NCI-H748 (cell line): Measurements from ENCODE around the gene UBASH3B.
A peak's percentile ranks its signal among the peaks of the same experiment; 100 is the strongest.
"Not testable (repeated sequence)": the region's sequence is repeated elsewhere in the genome, so short reads cannot be mapped to it uniquely, and the experiment has no call there.

ENCODE experiments used
- DNase-seq: peaks from one replicate; lab custom pipeline; 2025; ENCODE audit not compliant: unreplicated experiment; lab: John Stamatoyannopoulos, UW

The UBASH3B gene

DNA sequence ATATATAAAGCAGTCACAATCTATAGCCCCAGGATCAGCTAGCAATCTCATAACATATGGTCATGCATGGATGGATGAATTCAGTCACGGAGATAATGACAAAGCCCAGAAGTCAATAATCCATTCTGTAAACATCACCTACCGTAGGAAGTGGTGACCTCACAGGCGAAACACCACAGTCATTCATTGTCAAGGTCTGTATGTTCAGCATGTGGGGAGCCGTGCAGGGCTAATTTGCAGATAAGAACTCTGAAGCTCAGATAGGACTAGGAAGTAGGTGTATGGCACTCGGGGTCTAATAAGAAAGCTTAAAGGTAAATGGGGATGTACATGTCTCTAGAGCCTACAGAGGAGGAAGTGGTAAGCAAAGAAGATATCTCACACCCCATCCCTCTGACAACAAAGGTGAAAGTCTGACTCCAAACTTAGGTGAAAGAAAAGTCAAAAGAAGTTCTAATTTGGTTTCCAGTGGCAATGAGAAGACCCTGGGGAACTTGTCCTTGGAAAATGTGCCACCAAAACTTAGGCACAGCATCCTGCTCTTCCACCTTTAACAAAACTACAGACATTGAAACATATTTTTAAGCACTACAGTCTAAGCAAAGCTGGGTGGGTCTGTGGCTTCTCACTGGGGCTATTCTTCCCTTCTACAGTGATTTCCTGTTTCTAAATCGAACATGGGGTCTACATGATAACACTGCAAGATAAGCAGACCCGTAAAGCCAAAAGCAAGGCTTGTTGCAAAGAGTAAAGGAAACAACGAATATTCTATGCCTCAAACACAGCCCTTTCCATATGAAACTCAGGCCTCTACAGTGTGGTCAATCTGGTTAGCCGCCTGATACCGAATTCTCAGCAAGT is 188.0 kb downstream of the UBASH3B start:
- DNase-seq, result peak; percentile 77

DNA sequence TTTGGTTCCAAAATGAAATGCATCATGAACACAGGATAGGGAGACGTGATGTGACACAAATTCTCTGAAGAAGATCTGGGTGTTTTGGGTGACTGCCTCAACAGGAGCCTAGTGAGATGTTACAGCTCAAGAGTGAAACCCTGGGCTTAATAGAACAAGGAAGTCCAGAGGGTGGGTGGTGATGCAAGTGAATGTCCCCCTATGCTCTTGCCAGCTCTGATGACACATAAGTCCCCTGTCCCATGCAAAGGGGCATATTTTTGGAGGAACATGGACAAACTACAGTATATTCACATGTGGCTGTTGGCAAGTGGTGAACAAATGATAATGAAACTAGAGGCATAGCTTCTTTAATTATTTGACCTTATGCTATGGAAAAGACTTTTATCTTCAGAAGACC is 191.9 kb downstream of the UBASH3B start:
- DNase-seq, result no peak

DNA sequence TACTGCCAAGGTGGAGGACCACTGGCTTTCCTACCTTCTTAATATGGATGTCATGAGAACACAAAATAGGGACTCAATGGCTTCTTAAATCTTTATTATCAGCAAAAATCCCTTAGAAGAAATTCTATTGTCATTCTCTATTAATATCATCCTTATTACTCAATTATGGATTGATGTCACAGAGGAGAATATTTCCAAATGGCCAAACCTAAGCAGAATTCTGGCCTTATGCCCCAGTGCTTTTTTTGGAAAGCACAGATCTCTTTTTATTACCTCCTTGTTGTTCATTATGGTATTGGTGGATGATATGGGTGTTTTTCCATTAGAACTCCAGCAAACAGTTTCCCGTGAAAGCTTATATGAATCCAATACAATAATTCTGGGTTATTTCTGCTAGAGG is 192.7 kb downstream of the UBASH3B start:
- DNase-seq, result no peak

DNA sequence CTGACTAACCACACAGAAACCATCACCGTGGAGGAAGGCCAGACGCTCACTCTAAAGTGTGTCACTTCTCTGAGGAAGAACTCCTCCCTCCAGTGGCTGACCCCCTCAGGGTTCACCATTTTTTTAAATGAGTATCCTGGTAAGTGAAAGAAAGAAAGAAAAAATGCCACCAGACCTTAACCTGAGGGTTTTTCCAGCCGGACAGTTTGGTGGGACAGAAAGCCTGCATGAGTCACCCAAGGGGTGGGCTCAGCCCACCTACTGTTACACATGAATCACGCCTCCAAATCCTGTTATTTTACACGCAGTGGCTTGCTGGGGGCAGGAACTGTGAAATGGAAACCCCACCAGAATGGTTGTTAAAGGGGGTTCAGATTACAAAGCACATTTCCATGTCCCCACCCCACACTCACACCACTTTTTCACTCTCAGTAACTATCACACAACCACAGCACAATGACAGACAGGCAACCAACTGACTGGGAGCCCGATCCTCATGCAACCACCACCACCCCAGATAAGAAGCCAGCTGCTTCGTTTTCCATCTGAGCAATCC is 194.6 kb downstream of the UBASH3B start:
- DNase-seq, result no peak

DNA sequence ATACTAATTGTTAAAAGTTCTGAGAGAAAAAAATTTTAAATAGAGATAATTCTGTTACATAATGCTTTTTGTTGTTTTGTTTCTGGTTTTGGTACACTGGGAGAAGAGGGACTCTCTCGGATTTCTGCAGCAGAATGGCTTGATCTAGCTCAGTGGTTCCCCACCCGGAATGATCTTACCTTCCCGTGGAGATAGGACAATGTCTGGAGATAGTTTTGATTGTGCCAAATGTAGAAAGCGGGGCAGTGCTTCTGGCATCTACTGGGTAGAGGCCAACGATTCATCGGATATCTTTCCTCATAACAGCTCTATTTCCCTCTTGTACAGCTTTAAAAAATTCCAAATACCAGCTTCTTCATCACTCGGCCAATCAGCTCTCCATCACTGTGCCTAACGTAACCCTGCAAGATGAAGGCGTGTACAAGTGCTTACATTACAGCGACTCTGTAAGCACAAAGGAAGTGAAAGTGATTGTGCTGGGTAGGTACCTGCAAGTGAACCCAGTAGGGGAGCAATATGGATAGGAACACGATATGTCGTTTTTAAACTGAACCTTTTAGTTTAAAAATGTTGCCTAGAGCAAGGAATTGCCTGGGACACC is 195.9 kb downstream of the UBASH3B start:
- DNase-seq, result peak; percentile 19

DNA sequence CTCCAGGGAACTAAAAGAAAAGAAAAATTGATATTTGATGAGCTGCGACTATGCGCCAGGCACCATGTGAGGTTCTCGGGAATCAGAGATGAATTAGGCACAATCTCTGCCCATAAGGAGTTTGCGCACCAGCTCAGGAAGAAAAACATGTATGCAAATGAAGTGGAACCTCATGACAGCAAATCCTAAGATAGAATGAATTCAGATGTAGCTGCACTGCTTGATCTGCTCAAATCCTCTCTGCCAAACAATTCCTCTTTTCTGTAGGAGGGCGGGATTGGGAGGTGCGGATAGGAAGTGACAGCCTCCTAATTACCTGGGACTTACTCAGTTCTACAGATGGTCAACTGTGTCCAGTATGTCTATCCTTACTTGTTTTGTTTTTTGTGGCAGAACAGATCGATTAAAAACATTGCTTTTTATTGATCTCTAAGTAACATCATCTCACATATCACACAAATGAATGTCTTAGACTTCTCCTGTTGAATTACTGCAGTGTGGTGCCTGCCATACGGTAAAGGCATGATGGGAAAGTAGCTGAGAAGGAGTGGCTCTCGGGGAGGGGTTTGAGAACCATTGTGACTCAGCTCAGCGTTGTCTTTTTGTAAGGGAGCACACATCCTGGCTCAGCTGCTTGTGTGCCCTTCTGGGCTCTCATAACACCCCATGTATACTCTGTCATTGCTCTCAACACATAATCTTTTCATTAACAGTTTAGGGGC is 196.7 kb downstream of the UBASH3B start:
- no peak for DNase-seq

DNA sequence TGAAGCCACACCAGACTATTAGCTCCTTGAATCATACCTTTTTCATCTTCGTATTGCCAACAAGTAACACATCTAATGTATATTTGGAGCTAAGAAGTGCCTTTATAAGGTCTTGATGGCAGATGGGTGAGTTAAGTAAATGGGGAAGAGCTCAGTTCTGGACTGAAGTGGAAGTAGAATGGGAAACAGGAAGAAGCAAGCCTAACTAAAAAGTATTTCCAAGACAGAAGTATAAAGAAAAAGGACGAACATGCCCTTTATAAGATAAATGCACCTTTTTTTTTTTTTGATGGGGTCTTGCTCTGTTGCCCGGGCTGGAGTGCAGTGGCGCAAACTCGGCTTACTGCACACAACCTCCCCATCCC is 197.3 kb downstream of the UBASH3B start:
- DNase-seq, result no peak

DNA sequence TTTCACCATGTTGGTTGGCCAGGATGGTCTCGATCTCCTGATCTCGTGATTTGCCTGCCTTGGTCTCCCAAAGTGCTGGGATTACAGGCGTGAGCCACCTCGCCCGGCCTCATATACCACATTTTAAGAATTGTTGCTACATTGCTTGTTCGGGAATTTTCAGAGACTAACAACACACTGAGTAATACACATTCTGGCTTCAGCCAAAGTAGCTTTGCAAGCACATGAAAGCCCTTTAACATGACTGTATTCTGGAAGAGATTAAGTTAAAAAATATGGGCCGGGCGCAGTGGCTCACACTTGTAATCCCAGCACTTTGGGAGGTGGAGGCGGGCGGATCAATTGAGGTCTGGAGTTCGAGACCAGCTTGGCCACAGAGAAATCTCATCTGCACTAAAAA is 197.7 kb downstream of the UBASH3B start:
- DNase-seq, result no peak

DNA sequence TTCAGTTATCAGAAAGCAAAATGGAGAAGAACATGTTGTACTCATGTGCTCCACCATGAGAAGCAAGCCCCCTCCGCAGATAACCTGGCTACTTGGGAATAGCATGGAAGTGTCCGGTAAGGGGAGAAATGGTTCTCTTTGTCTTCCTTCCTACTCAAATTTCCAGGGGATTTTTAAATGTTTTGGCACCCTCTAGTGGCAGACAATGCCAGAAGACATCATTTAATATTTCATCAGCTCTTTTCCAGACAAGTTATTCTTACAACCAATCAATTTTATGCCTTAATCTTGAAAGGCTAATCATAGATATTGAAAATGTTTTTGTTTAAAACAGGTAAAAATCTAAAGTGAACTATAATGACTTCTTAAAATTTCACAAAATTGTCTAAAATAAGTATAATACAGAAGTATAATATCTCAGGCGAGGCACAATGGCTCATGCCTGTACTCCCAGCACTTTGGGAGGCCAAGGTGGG is 198.5 kb downstream of the UBASH3B start:
- peak; percentile 62 for DNase-seq

DNA sequence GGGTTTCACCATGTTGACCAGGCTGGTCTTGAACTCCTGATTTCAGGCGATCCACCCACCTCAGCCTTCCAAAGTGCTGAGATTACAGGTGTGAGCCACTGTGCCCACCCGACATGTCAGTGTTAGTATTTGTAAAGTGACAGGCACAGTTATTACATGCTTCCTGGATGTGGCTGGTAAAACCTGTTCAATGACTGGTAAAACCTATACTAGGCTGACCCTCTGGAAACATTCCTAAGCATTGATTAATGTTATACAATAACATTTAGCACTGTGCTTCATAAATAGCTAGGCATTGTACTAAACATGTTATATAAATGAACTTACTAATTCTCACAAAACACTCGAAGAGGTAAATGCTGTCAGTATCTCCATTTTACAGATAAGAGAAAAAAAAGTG is 206.1 kb downstream of the UBASH3B start:
- no peak for DNase-seq

DNA sequence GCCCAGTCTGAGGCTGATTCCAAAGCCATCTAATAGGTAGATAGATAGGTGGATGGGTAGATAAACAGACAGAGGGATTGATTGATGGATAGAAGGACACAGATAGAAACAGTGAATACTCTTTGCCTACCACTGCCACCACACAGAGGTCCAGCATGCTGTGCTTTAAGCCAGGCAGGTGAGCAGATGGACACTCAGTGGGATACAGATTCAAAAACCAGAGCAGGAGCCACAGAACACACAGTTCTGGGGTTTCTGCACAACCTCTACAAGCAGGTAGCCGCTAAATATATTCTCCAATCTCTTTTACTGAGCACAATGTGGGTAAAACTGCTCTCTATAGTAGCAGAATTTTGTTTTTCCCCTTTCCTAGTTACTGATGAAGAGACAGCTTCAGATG is 206.6 kb downstream of the UBASH3B start:
- no peak for DNase-seq

DNA sequence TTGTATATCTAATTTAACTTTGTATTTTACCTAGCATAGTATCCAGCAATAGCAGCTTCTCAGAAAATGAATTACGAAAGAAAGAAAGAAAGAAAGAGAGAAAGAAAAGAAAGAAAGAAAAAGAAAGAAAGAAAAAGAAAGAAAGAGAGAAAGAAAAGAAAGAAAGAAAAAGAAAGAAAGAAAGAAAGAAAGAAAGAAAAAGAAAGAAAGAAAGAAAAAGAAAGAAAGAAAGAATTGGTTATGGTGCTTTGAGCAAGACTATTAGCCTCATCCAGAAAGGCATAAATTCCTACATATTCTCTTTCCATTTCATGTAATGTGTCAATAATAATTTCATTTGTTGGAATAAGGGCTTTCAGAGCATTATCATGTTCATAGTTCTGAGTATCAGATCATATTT is 207.6 kb downstream of the UBASH3B start:
- not testable (repeated sequence) for DNase-seq

DNA sequence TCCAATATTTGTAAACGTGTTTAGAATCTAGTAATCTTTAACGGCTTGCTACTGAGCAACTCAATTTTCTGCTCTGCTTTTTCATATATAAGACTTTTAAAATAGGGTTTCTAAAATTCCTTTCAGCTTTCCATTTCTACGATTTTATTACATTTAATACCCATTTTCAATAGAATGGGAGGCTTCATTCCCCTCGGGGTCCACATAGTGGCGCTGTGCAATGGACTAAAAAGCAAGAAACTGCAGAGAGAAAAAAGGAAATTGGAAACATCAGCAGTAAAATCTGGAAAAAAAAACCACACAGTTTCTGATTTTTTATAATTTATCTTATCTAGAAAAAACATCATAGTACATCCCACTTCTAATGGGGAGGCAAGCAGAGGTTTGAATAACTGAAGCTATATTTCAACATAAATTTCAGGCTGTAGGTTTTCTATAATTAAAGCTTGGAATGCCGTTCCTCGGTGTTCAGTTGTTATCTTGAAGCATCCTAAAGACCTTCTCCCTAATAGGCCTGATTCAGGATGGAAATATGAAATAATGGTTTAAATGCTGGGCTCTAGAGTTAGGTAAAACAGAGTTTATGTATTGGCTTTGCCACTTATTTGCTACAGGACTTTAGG is 208.3 kb downstream of the UBASH3B start:
- DNase-seq, result peak; percentile 46
